Neural cell (in vitro differentiated cells): ENCODE data around the gene APOC3.

Source experiments
- CTCF ChIP-seq: fragments of 450-650 bp; IDR thresholded peaks from 2 replicates; pipeline ENCODE4 v1.5.1; 2014; ENCODE audit warnings: antibody characterized with exemption, mild to moderate bottlenecking, moderate library complexity; ENCODE audit not compliant: poor library complexity, severe bottlenecking
- EZH2 ChIP-seq: fragments of 200-600, 300-800 bp; shearing (Covaris generic), sonication (generic); IDR thresholded peaks from 2 replicates; pipeline ENCODE4 v1.6.1; 2014; ENCODE audit warnings: antibody characterized with exemption, low read length, borderline replicate concordance, mild to moderate bottlenecking; ENCODE audit not compliant: insufficient read depth, poor library complexity, severe bottlenecking
- POLR2AphosphoS5 ChIP-seq: IDR thresholded peaks from 2 replicates; pipeline ENCODE4 v1.6.1; 2012
- TAF1 ChIP-seq: IDR thresholded peaks from 2 replicates; pipeline ENCODE4 v1.6.1; 2012; ENCODE audit warnings: low read depth
- TF ChIP-seq, protein P1 (sequence below): IDR thresholded peaks from 2 replicates; pipeline ENCODE4 v1.6.1; 2012; ENCODE audit warnings: borderline replicate concordance

- no peak for TF ChIP-seq CTCF
- no peak for TF ChIP-seq TAF1
- TF ChIP-seq, protein P1, sequence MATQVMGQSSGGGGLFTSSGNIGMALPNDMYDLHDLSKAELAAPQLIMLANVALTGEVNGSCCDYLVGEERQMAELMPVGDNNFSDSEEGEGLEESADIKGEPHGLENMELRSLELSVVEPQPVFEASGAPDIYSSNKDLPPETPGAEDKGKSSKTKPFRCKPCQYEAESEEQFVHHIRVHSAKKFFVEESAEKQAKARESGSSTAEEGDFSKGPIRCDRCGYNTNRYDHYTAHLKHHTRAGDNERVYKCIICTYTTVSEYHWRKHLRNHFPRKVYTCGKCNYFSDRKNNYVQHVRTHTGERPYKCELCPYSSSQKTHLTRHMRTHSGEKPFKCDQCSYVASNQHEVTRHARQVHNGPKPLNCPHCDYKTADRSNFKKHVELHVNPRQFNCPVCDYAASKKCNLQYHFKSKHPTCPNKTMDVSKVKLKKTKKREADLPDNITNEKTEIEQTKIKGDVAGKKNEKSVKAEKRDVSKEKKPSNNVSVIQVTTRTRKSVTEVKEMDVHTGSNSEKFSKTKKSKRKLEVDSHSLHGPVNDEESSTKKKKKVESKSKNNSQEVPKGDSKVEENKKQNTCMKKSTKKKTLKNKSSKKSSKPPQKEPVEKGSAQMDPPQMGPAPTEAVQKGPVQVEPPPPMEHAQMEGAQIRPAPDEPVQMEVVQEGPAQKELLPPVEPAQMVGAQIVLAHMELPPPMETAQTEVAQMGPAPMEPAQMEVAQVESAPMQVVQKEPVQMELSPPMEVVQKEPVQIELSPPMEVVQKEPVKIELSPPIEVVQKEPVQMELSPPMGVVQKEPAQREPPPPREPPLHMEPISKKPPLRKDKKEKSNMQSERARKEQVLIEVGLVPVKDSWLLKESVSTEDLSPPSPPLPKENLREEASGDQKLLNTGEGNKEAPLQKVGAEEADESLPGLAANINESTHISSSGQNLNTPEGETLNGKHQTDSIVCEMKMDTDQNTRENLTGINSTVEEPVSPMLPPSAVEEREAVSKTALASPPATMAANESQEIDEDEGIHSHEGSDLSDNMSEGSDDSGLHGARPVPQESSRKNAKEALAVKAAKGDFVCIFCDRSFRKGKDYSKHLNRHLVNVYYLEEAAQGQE: no peak
- no peak for TF ChIP-seq EZH2
- no peak for TF ChIP-seq POLR2AphosphoS5
These were observed 46.9 kb downstream of the APOC3 start for GRCh38 chr11:116876656-116877055.
